CD4-positive, alpha-beta memory T cell (primary cell): ENCODE results near the gene SYVN1. TPM values are rescaled to one million over a fixed set of nuclear protein-coding genes. Genes with fewer than 3 reads are reported as not detected.

ENCODE experiments used
- CTCF ChIA-PET: fragments of 350-600 bp; sonication (Branson Sonifier 250); formaldehyde crosslinking; loops from one replicate; lab custom pipeline; 2021; ENCODE audit warnings: inconsistent platforms; ENCODE audit not compliant: partially characterized antibody; lab: Charles Lee
- POLR2A ChIA-PET: fragments of 350-600 bp; sonication (Branson Sonifier 250); formaldehyde crosslinking; loops from one replicate; lab custom pipeline; 2021; ENCODE audit not compliant: partially characterized antibody; lab: Charles Lee
- DNase-seq, 5 donors: peaks; one replicate each; pipeline versions ENCODE4 v3.0.0 to v3.0.0-alpha.2; 2020 to 2022; ENCODE audit warnings: mixed read lengths in 1 of 5
- H3K27ac ChIP-seq: one replicate; pipeline ENCODE4 v1.7.0; 2013; ENCODE audit warnings: low read depth, low read length
- H3K27me3 ChIP-seq: 2 replicates; pipeline ENCODE4 v1.7.0; 2013; ENCODE audit warnings: mild to moderate bottlenecking, low read length, moderate library complexity; ENCODE audit not compliant: insufficient read depth
- H3K36me3 ChIP-seq: 2 replicates; pipeline ENCODE4 v1.7.0; 2013; ENCODE audit warnings: mild to moderate bottlenecking, low read length, moderate library complexity; ENCODE audit not compliant: insufficient read depth
- H3K4me1 ChIP-seq: 2 replicates; pipeline ENCODE4 v1.7.0; 2013; ENCODE audit warnings: mild to moderate bottlenecking, low read length, moderate library complexity; ENCODE audit not compliant: insufficient read depth
- H3K4me3 ChIP-seq, 2 donors: one replicate each; pipeline ENCODE4 v1.7.0; 2013; ENCODE audit warnings: low read length in 2 of 2, mild to moderate bottlenecking in 1 of 2
- H3K9me3 ChIP-seq, 2 donors: one replicate each; pipeline ENCODE4 v1.7.0; 2013; ENCODE audit warnings: low read length in 2 of 2, control low read depth in 1 of 2; ENCODE audit not compliant: control insufficient read depth in 1 of 2
- H3K27ac Mint-ChIP-seq, 7 donors: one replicate each; pipeline ENCODE4 v1.8.0; 2020 to 2021; ENCODE audit warnings: mixed read lengths in 7 of 7, mild to moderate bottlenecking in 6 of 7, inconsistent platforms in 3 of 7, moderate library complexity in 3 of 7
- H3K27me3 Mint-ChIP-seq, 2 donors: one replicate each; pipeline ENCODE4 v1.8.0; 2020 to 2021; ENCODE audit warnings: mixed read lengths in 2 of 2
- H3K36me3 Mint-ChIP-seq, 2 donors: one replicate each; pipeline ENCODE4 v1.8.0; 2020 to 2021; ENCODE audit warnings: mixed read lengths in 2 of 2, inconsistent platforms in 1 of 2, mild to moderate bottlenecking in 1 of 2
- H3K4me1 Mint-ChIP-seq, 4 donors: one replicate each; pipeline ENCODE4 v1.8.0; 2020 to 2021; ENCODE audit warnings: mixed read lengths in 4 of 4, mild to moderate bottlenecking in 1 of 4
- H3K4me3 Mint-ChIP-seq, 8 donors: one replicate each; pipeline ENCODE4 v1.8.0; 2020 to 2021; ENCODE audit warnings: mixed read lengths in 8 of 8, mild to moderate bottlenecking in 7 of 8, moderate library complexity in 6 of 8, inconsistent platforms in 3 of 8
- H3K9me3 Mint-ChIP-seq, 8 donors: one replicate each; pipeline ENCODE4 v1.8.0; 2020 to 2021; ENCODE audit warnings: mixed read lengths in 8 of 8, mild to moderate bottlenecking in 5 of 8, inconsistent platforms in 3 of 8, moderate library complexity in 1 of 8
- intact Hi-C: fragments of 100-400 bp; cut with micrococcal nuclease; formaldehyde crosslinking; loops from one replicate; pipeline ENCODE4 v1.15.1; 2023
- polyA plus RNA-seq, 2 donors: library from polyadenylated mRNA; unstranded; fragments of 300-500 nt; fragmentation: Illumina TruSeq; gene quantifications; one replicate each; pipeline ENCODE4 v1.2.3, GENCODE V29; 2021
- total RNA-seq, 2 experiments: library from RNA; stranded (reverse); gene quantifications; one replicate each; pipeline ENCODE4 v1.2.3, GENCODE V29; 2021

The SYVN1 gene
- total and polyA plus RNA-seq, 4 experiments from 2014 or later, result 2.8 to 76.5 (median 45.5) TPM

DNA sequence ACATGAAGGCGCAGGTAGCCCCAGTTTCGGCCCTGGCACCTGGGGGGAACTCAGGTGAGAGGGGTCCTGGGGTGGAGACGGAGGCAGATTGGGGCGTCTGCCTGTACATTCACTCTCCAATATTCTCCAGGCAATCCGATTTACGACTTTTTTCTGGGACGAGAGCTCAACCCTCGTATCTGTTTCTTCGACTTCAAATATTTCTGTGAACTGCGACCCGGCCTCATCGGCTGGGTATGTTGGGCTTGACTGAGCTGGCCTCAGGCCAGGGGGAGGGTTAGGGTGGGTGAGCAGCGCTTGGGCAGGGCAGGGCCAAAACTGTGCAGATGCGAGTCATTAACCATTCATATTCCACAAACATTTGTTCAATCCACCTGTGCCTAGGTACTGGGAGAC, 21.0 kb downstream of the SYVN1 start:
- H3K27me3 Mint-ChIP-seq, result no peaks in the 10 kb centered on the region
- Histone ChIP-seq H3K27ac (peak overlapping the region; percentile 59), H3K4me1 (peaks cover 46% of the 10 kb centered on the region), H3K36me3 (peaks cover 16% of the 10 kb centered on the region), H3K9me3 (no peaks in the 10 kb centered on the region), H3K4me3 (peak overlapping the region; percentile 17 to 66), H3K27me3 (no peaks in the 10 kb centered on the region)
- DNase-seq, result no peak
- ChIA-PET CTCF (interaction anchor here (0.8 to 6.8 kb wide), 9 partner anchors 7 to 202 kb away, joined by 3 to 70 read pairs (median 5); partner anchors contain the start of genes ARL2, CDC42EP2, FAU and MRPL49), POLR2A (interaction anchor here (1.0 to 15.5 kb wide), 9 partner anchors 8 to 391 kb away, joined by 3 to 320 read pairs (median 4); partner anchors contain the start of genes FAU, MRPL49, PPP2R5B and SF1)
- H3K4me3 Mint-ChIP-seq, result peak overlapping the region; percentile 64 to 88 (median 87)
- peaks cover 0 to 1% (median 0%) of the 10 kb centered on the region in 8 donors for H3K9me3 Mint-ChIP-seq
- peak overlapping the region; percentile 60 to 95 (median 76) for H3K27ac Mint-ChIP-seq
- H3K36me3 Mint-ChIP-seq, result peaks cover 8 to 21% of the 10 kb centered on the region in 2 donors
- peaks cover 16 to 61% (median 43%) of the 10 kb centered on the region in 4 donors for H3K4me1 Mint-ChIP-seq
- intact Hi-C loops, result loop anchor here (2.0 to 10.0 kb wide), 4 partner anchors 189 to 401 kb away; partner anchors contain the start of genes DPF2, PPP2R5B and RASGRP2

GRCh38 chr11:65112546-65113360, 21.6 kb downstream of the SYVN1 start:
- CTCF ChIA-PET, result interaction anchor here (0.8 to 6.8 kb wide), 13 partner anchors 8 to 203 kb away, joined by 3 to 70 read pairs (median 5); partner anchors contain the start of genes ARL2, CAPN1, CDC42EP2 and FAU
- Histone ChIP-seq H3K36me3 (peaks cover 16% of the 10 kb centered on the region), H3K27ac (peak overlapping the region; percentile 59), H3K27me3 (no peaks in the 10 kb centered on the region), H3K4me1 (peaks cover 46% of the 10 kb centered on the region), H3K9me3 (no peaks in the 10 kb centered on the region), H3K4me3 (peak overlapping the region; percentile 36 to 66)
- intact Hi-C loops, result loop anchor here (2.0 to 10.0 kb wide), 4 partner anchors 188 to 402 kb away; partner anchors contain the start of genes DPF2, PPP2R5B and RASGRP2
- Mint-ChIP-seq H3K4me3 (peak overlapping the region; percentile 64 to 88 (median 87)), H3K36me3 (peaks cover 4 to 18% of the 10 kb centered on the region in 2 donors), H3K9me3 (peaks cover 0 to 1% (median 0%) of the 10 kb centered on the region in 8 donors), H3K27me3 (no peaks in the 10 kb centered on the region), H3K27ac (peak overlapping the region; percentile 60 to 95 (median 76)), H3K4me1 (peaks cover 14 to 58% (median 40%) of the 10 kb centered on the region in 4 donors)
- POLR2A ChIA-PET, result interaction anchor here (0.7 to 15.5 kb wide), 22 partner anchors 8 to 392 kb away, joined by 3 to 320 read pairs (median 4); partner anchors contain the start of genes ATG2A, CAPN1, CDC42BPG and FAU
- peak; percentile 74 to 81 (median 78) for DNase-seq

DNA sequence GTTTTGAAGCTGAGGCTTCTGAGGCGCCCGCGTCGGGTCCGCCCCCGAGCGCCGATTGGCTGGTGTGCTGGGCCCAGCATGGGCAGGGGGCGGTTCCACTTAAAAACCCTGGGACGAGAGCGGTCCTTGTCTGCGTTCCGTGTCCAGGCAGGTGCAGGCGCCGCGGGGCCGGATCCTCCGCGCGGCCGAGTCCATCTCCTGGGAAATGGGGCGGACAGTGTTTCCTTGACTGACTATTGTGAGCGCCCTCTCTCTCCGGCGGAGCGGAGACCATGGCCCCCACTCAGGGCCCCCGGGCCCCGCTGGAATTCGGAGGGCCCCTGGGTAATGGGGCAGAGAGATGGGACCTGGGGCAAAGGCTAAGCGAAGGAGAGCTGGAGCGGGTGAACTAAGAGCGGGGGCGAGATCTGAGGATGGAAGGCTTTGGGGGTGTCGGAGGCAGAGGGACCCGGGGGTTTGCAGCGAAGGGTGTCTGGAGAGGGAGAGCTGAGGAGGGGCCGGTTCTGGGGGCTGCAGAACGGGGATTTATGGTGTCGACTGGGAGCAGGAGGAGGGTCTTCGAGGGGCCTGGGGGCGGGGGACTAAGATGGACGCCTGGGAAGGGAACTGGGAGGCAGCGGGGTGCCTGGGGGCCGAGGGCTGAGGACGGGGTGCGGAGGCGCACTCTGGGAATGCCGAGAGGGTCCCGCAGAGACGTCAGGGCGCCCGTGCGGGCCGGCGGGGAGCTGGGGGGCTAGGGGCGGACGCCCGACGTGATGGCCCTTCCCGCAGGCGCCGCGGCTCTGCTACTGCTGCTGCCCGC, 22.4 kb downstream of the SYVN1 start, which contains the start of gene TM7SF2:
Gene TM7SF2 (plus strand): TSS at position 129 of the 802 bp plus-strand sequence. CDS start 144 bp downstream, at position 273.
- H3K4me1 ChIP-seq, result peaks cover 46% of the 10 kb centered on the region
- H3K27ac Mint-ChIP-seq, result peak within 1 kb of the TSS; percentile 90 to 96 (median 91)
- no peaks in the 10 kb centered on the region for H3K9me3 ChIP-seq
- H3K27me3 ChIP-seq, result no peaks in the 10 kb centered on the region
- H3K36me3 Mint-ChIP-seq, result peaks cover 3 to 15% of the 10 kb centered on the region in 2 donors
- ChIA-PET CTCF (interaction anchor here (0.6 to 6.8 kb wide), 16 partner anchors 8 to 204 kb away, joined by 3 to 70 read pairs (median 5); partner anchors contain the start of genes ARL2, CAPN1, FAU and MRPL49), POLR2A (interaction anchor here (0.6 to 15.5 kb wide), 30 partner anchors 9 to 452 kb away, joined by 3 to 320 read pairs (median 4); partner anchors contain the start of genes ATG2A, CAPN1, CDC42BPG and CDC42EP2)
- H3K9me3 Mint-ChIP-seq, result peaks cover 0 to 1% (median 0%) of the 10 kb centered on the region in 8 donors
- intact Hi-C loops, result loop anchor here (2.0 to 10.0 kb wide), 6 partner anchors 71 to 403 kb away; partner anchors contain the start of genes CDC42EP2, DPF2, PPP2R5B and RASGRP2
- H3K27ac ChIP-seq, result peak within 1 kb of the TSS; percentile 59
- peak; percentile 91 to 96 (median 93) for DNase-seq
- peaks cover 16% of the 10 kb centered on the region for H3K36me3 ChIP-seq
- H3K27me3 Mint-ChIP-seq, result no peaks in the 10 kb centered on the region
- H3K4me3 ChIP-seq, result peak within 1 kb of the TSS; percentile 36 to 66
- peaks cover 14 to 52% (median 39%) of the 10 kb centered on the region in 4 donors for H3K4me1 Mint-ChIP-seq
- H3K4me3 Mint-ChIP-seq, result peak within 1 kb of the TSS; percentile 88 to 96 (median 88)

DNA sequence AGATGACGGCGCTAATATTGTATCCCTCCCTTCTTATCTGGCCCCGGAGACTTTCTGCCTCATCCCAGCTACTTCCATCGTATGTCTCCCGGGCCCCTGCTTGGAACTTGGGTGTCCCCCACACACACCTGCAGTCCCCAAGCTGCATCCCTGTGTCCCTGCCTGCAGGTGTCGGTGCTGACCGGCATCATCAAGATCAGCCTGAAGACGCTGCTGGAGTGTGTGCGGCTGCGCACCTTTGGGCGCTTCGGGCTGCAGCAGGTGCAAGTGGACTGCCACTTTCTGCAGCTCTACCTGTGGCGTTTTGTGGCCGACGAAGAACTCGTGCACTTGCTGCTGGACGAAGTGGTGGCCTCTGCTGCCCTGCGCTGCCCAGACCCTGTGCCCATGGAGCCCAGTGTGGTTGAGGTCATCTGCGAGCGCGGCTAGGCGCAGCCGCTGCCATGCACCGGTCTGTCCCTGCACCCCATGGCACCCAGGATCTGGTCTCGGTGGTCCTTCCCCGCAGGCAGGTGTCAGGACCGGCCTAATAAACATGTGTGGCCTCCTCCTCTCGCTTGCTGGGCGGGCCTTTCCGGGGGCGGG, 23.1 kb downstream of the SYVN1 start:
- H3K9me3 ChIP-seq, result no peaks in the 10 kb centered on the region
- Mint-ChIP-seq H3K9me3 (peaks cover 0 to 1% (median 0%) of the 10 kb centered on the region in 8 donors), H3K27me3 (no peaks in the 10 kb centered on the region), H3K36me3 (peaks cover 9 to 20% of the 10 kb centered on the region in 2 donors), H3K4me3 (peak overlapping the region; percentile 88 to 96 (median 88)), H3K27ac (peak overlapping the region; percentile 77 to 96 (median 91)), H3K4me1 (peaks cover 16 to 46% (median 35%) of the 10 kb centered on the region in 4 donors)
- peak overlapping the region; percentile 50 for H3K27ac ChIP-seq
- intact Hi-C loops, result loop anchor here (2.0 to 10.0 kb wide), 5 partner anchors 70 to 404 kb away; partner anchors contain the start of genes CDC42EP2, DPF2, RASGRP2 and SAC3D1
- POLR2A ChIA-PET, result interaction anchor here (0.6 to 15.5 kb wide), 30 partner anchors 10 to 452 kb away, joined by 3 to 320 read pairs (median 4); partner anchors contain the start of genes ARL2, ATG2A, CAPN1 and CDC42BPG
- peak in 1 of 5 donors; percentile 17 for DNase-seq
- peaks cover 39% of the 10 kb centered on the region for H3K4me1 ChIP-seq
- no peaks in the 10 kb centered on the region for H3K27me3 ChIP-seq
- H3K4me3 ChIP-seq, result peak overlapping the region in 1 of 2 donors; percentile 66
- peaks cover 16% of the 10 kb centered on the region for H3K36me3 ChIP-seq
- CTCF ChIA-PET, result interaction anchor here (0.6 to 6.8 kb wide), 25 partner anchors 8 to 263 kb away, joined by 3 to 70 read pairs (median 5); partner anchors contain the start of genes ARL2, CAPN1, FAU and MRPL49

DNA sequence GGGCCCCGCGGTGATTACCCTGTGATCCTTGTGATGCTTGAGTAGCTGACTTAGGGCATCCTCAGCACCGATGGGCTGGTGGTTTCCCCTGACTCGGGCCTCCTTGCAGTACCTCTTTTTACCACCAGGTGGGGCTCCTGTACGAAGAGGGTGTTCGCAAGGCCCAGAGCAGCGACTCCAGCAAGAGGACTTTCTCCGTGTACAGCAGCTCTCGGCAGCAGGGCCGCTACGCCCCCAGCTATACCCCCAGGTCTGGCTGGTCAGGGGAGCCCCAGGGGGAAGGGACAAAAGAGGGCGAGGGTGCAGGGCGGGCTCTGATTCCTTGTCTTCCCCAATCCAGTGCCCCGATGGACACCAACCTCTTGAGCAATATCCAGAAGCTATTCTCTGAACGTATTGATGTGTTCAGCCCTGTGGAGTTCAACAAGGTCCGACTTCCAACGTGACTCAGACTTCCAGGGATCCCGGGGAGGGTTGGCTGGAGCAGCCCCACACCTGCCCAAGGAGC, 23.9 kb downstream of the SYVN1 start:
- H3K4me3 ChIP-seq, result no peak overlapping the region
- H3K36me3 Mint-ChIP-seq, result peaks cover 14 to 27% of the 10 kb centered on the region in 2 donors
- H3K9me3 Mint-ChIP-seq, result peaks cover 0 to 1% (median 0%) of the 10 kb centered on the region in 8 donors
- H3K4me1 ChIP-seq, result peaks cover 31% of the 10 kb centered on the region
- H3K4me1 Mint-ChIP-seq, result peaks cover 18 to 45% (median 33%) of the 10 kb centered on the region in 4 donors
- no peaks in the 10 kb centered on the region for H3K9me3 ChIP-seq
- peak overlapping the region; percentile 35 to 78 (median 53) for H3K4me3 Mint-ChIP-seq
- POLR2A ChIA-PET, result interaction anchor here (1.1 to 15.5 kb wide), 16 partner anchors 11 to 366 kb away, joined by 3 to 320 read pairs (median 4); partner anchors contain the start of genes ARL2, CAPN1, CDC42EP2 and FAU
- H3K36me3 ChIP-seq, result peaks cover 16% of the 10 kb centered on the region
- CTCF ChIA-PET, result interaction anchor here (0.9 to 6.8 kb wide), 23 partner anchors 8 to 1186 kb away, joined by 3 to 70 read pairs (median 5); partner anchors contain the start of genes ARL2, CAPN1, FAU and MRPL49
- intact Hi-C loops, result loop anchor here (1.0 to 10.0 kb wide), 7 partner anchors 14 to 404 kb away; partner anchors contain the start of genes CAPN1, CDC42EP2, DPF2 and RASGRP2
- DNase-seq, result peak; percentile 88 to 94 (median 92)
- H3K27ac Mint-ChIP-seq, result peak overlapping the region; percentile 77 to 95 (median 91)
- H3K27me3 ChIP-seq, result no peaks in the 10 kb centered on the region
- no peaks in the 10 kb centered on the region for H3K27me3 Mint-ChIP-seq
- peak overlapping the region; percentile 50 for H3K27ac ChIP-seq
